ENCODE measurements around the gene NYAP2. TPM values are rescaled to one million over a fixed set of nuclear protein-coding genes. Genes with fewer than 3 reads are reported as not detected.

Gene NYAP2
- total RNA-seq, 2 experiments from 2014 or later = not detected

DNA sequence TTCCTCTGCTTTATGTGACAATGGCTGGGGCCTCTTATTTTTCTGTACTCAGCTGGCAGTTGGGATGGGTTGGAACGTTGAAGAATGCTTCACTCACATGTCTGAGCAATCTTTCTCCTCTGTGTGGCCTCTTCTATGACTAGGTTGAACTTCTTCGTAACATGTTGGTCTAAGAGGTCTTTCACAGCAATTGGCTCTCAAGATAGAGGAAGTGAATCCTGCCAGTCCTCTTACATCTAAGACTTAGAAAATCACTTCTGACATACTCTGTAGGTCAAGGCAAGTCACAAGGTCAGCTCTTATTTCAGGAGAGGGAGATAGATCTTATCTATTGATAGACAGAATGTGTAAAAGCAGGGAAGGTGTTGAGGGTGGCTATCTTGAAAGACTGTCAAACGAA lies 174.1 kb downstream of the NYAP2 start:
- Mint-ChIP-seq H3K36me3 (no peaks in the 10 kb centered on the region), H3K9me3 (peaks cover 3% of the 10 kb centered on the region), H3K4me3 (no peak overlapping the region), H3K27ac (no peak overlapping the region), H3K27me3 (peaks cover 9% of the 10 kb centered on the region), H3K4me1 (no peaks in the 10 kb centered on the region)
- POLR2A ChIA-PET = no interaction called here
- ATAC-seq (ENCODE audit: low read depth) (no peak), DNase-seq (no peak)

DNA sequence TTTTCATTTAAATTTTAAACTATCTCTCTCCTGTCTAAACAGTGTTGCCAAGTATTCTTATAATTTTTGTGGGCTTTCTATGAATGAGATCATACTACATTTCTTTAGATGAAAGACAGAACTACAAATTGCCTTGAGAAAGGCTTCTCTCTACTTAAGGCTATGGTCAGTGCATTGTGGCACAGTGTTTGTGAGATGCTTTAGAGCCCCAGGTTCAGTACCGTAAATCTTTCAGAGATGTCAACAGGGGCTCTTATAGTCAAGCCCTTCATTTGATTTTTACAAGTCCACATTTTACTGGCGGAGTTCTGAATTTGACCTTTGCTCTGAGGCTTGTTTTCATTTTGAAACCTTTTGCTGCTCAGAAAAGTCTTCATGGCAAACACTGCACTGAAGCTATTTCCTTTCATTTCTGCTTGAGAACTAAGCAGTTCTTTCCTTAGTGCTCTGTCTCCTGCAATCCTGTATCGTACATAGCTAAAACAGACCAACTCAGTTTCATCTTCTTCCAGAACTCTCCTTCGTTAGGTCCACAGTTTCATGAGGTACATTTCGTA lies 175.2 kb downstream of the NYAP2 start:
- H3K4me1 Mint-ChIP-seq = no peaks in the 10 kb centered on the region
- H3K27ac Mint-ChIP-seq = no peak overlapping the region
- peaks cover 9% of the 10 kb centered on the region for H3K27me3 Mint-ChIP-seq
- DNase-seq = no peak
- no peak for ATAC-seq (ENCODE audit: low read depth)
- peaks cover 3% of the 10 kb centered on the region for H3K9me3 Mint-ChIP-seq
- no peak overlapping the region for H3K4me3 Mint-ChIP-seq
- POLR2A ChIA-PET = no interaction called here
- no peaks in the 10 kb centered on the region for H3K36me3 Mint-ChIP-seq

DNA sequence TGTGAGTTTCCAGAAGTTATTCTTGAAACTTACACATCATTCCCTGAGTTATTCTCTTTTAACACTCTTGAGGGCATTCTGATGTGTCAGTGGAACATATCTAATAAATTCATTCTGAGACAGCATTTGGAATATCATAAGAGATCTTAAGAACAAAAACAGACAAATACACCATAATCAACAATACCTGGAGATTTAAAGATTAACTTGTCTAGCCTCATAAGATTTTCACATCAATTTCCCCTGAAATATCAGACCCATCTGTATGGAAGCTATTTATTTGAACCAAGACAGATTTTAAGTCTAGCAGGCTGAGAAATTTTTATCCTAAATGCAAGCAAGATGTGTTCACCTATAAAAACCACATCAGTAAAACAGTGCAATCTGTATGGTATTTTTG lies 181.6 kb downstream of the NYAP2 start:
- no peaks in the 10 kb centered on the region for H3K4me1 Mint-ChIP-seq
- ATAC-seq (ENCODE audit: low read depth) (no peak), DNase-seq (no peak)
- no peak overlapping the region for H3K4me3 Mint-ChIP-seq
- POLR2A ChIA-PET = no interaction called here
- no peaks in the 10 kb centered on the region for H3K9me3 Mint-ChIP-seq
- H3K36me3 Mint-ChIP-seq = no peaks in the 10 kb centered on the region
- peaks cover 4% of the 10 kb centered on the region for H3K27me3 Mint-ChIP-seq
- H3K27ac Mint-ChIP-seq = no peak overlapping the region

DNA sequence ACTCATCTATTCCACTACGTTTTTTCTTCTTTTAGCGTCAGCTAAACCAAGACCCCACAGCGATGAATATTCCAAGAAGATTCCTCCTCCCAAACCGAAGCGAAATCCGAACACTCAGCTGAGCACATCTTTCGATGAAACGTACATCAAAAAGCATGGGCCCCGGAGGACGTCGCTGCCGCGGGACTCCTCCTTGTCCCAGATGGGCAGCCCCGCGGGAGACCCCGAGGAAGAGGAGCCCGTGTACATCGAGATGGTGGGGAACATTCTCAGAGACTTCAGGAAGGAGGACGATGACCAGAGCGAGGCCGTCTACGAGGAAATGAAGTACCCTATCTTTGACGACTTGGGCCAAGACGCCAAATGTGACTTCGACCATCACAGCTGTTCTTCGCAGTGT lies 182.4 kb downstream of the NYAP2 start:
- Mint-ChIP-seq H3K27ac (no peak overlapping the region), H3K4me1 (no peaks in the 10 kb centered on the region), H3K4me3 (no peak overlapping the region), H3K27me3 (peaks cover 4% of the 10 kb centered on the region), H3K36me3 (no peaks in the 10 kb centered on the region), H3K9me3 (no peaks in the 10 kb centered on the region)
- POLR2A ChIA-PET = no interaction called here
- no peak for ATAC-seq (ENCODE audit: low read depth)
- no peak for DNase-seq

DNA sequence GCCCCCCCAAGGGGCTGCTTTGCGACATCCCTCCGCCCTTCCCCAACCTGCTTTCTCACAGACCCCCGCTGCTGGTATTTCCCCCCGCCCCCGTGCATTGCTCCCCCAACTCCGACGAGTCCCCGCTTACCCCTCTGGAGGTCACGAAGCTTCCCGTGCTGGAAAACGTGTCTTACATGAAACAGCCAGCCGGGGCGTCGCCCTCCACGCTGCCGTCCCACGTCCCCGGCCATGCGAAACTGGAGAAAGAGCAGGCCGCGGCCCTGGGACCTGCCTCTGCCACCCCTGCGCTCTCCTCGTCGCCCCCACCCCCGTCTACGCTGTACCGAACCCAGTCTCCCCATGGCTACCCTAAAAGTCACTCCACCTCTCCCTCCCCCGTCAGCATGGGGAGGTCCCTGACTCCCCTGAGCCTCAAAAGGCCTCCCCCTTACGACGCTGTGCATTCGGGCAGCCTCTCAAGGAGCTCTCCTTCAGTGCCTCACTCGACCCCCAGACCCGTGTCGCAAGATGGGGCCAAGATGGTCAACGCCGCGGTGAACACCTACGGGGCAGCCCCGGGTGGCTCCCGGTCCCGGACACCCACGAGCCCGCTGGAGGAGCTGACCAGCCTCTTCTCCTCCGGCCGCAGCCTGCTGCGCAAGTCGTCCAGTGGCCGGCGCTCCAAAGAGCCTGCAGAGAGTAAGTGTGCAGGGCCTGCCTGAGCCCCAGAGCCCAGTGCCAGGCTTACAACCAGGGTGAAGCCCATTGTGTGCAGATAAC lies 183.0 kb downstream of the NYAP2 start:
- no peak overlapping the region for H3K27ac Mint-ChIP-seq
- H3K9me3 Mint-ChIP-seq = no peaks in the 10 kb centered on the region
- H3K4me1 Mint-ChIP-seq = no peaks in the 10 kb centered on the region
- no peak for ATAC-seq (ENCODE audit: low read depth)
- POLR2A ChIA-PET = no interaction called here
- no peak for DNase-seq
- peaks cover 4% of the 10 kb centered on the region for H3K27me3 Mint-ChIP-seq
- H3K36me3 Mint-ChIP-seq = no peaks in the 10 kb centered on the region
- no peak overlapping the region for H3K4me3 Mint-ChIP-seq

DNA sequence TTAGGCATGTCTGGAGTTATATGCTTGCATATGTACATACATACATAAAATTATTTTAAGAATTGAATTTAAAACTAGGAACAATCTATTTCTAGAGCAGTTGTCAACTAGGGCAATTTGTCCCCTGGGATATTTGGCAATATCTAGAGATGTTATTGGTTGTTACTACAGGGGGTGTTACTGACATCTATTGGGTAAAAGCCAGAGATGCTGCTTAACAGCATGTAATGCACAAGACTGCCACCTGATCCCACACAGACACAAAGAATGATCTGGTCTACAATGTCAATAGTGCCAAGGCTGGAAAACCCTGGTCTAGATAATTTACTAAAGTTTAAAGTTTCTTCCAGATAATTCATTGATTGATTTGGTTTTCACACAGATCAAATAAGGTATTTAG lies 185.3 kb downstream of the NYAP2 start:
- Mint-ChIP-seq H3K9me3 (no peaks in the 10 kb centered on the region), H3K36me3 (no peaks in the 10 kb centered on the region), H3K4me3 (no peak overlapping the region), H3K27ac (no peak overlapping the region), H3K27me3 (peaks cover 4% of the 10 kb centered on the region), H3K4me1 (no peaks in the 10 kb centered on the region)
- DNase-seq (no peak), ATAC-seq (ENCODE audit: low read depth) (no peak)
- POLR2A ChIA-PET = no interaction called here

DNA sequence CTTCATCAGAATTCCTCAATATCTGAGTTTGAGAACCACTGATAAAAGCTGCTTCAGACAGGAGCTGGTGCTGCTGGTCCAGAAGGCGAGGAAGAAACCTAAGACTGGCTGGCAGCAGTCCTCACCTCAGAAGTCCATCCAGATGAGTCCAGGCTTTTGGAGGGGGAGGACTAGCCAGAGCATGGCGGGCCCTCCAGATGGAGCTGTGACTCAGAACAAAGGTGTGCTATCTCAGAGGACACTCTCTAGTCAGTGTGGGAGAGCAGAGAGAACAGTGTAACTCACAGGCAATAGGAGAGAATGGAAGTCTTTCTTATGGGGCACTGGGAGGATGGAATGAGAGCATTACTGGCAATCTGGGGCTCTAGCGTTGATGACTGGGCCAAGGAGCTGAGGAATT lies 191.4 kb downstream of the NYAP2 start:
- POLR2A ChIA-PET = no interaction called here
- Mint-ChIP-seq H3K27me3 (peaks cover 4% of the 10 kb centered on the region), H3K9me3 (no peaks in the 10 kb centered on the region), H3K36me3 (no peaks in the 10 kb centered on the region), H3K27ac (no peak overlapping the region), H3K4me1 (no peaks in the 10 kb centered on the region), H3K4me3 (no peak overlapping the region)
- ATAC-seq (ENCODE audit: low read depth) (no peak), DNase-seq (no peak)

DNA sequence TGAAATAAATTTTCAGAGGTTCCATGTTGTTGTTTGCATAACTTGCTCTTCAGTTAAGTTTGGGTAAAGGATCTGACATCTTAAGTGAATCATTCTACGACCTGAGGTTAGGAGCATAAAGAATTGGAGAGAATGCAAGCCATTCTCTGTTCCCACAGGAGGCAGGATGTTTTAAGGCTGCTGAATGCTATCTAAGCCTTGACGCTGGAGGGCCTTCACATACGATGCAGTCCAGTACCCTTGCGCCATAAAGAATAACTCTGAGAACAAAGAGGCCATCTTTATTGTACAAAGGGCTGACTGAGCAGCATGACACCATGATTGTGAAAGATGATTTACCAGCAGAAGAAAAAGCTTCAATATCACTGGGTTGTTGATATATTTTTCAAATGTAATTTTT lies 198.4 kb downstream of the NYAP2 start:
- DNase-seq (no peak), ATAC-seq (ENCODE audit: low read depth) (no peak)
- no peaks in the 10 kb centered on the region for H3K4me1 Mint-ChIP-seq
- no peaks in the 10 kb centered on the region for H3K36me3 Mint-ChIP-seq
- H3K27ac Mint-ChIP-seq = no peak overlapping the region
- H3K27me3 Mint-ChIP-seq = no peaks in the 10 kb centered on the region
- H3K9me3 Mint-ChIP-seq = peaks cover 1% of the 10 kb centered on the region
- H3K4me3 Mint-ChIP-seq = no peak overlapping the region
- POLR2A ChIA-PET = no interaction called here

DNA sequence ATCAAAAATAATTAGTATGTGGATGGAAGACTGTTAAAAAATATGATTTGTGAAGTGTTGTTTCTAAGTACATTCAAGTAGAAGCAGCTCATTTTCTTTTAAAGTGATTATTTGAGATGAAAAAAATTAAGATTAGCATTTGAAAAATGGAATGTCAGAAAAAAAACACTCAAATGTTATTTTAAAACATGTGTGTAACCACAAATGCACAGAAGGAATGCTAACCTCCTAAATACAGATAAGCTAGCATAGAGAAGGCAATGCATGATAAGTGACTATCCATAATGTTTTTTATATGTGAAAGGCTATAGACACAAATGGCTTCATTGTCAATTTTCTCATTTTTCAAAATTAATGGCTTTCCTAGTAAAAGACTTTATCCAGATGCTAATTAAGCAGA lies 198.9 kb downstream of the NYAP2 start:
- DNase-seq (no peak), ATAC-seq (ENCODE audit: low read depth) (no peak)
- H3K27ac Mint-ChIP-seq = no peak overlapping the region
- no peaks in the 10 kb centered on the region for H3K36me3 Mint-ChIP-seq
- POLR2A ChIA-PET = no interaction called here
- H3K4me3 Mint-ChIP-seq = no peak overlapping the region
- H3K9me3 Mint-ChIP-seq = peaks cover 1% of the 10 kb centered on the region
- no peaks in the 10 kb centered on the region for H3K4me1 Mint-ChIP-seq
- H3K27me3 Mint-ChIP-seq = no peaks in the 10 kb centered on the region

DNA sequence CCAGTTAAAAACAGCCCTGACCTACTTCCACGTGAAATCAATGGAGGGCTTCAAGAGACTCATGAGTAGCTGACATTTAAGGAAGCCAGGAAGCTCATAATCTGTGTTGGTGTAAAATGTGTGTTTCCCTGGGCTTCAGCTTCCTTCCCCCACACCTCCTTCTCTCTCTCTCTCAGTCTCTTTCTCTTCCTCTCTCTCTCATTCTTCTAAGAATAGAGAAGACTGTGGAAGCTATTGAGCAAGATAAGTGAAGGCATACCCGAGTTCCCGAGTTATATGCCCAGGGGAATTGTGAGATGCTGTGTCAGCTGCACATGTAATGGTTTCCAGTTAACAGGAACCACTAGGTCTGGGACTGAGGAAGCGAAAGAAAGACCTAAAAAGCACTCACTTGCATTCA lies 199.4 kb downstream of the NYAP2 start:
- Mint-ChIP-seq H3K27ac (no peak overlapping the region), H3K4me3 (no peak overlapping the region), H3K27me3 (peaks cover 2% of the 10 kb centered on the region), H3K9me3 (peaks cover 1% of the 10 kb centered on the region), H3K36me3 (no peaks in the 10 kb centered on the region), H3K4me1 (no peaks in the 10 kb centered on the region)
- no peak for DNase-seq
- POLR2A ChIA-PET = no interaction called here
- no peak for ATAC-seq (ENCODE audit: low read depth)

DNA sequence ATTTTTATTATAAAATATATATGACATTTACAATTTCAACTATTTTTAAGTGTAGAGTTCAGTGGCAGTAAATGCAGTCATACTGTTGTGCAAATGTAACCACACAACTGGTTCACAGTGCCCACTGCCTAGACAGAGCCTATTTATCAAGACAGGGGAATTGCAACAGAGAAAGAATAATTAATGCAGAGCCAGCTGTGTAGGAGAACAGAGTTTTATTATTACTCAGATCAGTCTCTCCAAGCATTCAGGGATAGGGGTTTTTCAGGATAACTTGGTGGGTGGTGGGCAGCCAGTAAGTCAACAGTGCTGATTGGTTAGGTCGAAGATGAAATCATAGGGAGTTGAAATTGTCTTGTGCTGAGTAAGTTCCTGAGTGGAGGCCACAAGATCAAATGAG lies 200.3 kb downstream of the NYAP2 start:
- ATAC-seq (ENCODE audit: low read depth) (no peak), DNase-seq (no peak)
- Mint-ChIP-seq H3K9me3 (peaks cover 1% of the 10 kb centered on the region), H3K4me1 (no peaks in the 10 kb centered on the region), H3K27me3 (peaks cover 2% of the 10 kb centered on the region), H3K36me3 (no peaks in the 10 kb centered on the region), H3K27ac (no peak overlapping the region), H3K4me3 (no peak overlapping the region)
- POLR2A ChIA-PET = no interaction called here

DNA sequence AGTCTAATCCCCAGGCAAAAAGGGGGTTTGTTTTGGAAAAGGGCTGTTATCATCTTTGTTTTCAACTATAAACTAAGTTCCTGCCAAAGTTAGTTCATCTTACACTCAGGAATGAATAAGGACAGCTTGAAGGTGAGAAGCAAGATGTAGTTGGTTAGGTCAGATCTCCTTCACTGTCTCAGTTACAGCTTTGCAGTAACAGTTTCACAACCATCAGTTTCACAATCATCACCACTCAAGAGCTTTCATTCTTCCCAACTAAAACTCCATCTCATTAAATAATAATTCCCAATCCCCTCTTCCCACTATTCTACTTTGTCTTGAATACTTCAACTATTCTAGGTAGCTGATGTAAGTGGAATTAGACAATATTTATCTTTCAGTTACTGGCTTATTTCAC lies 200.9 kb downstream of the NYAP2 start:
- Mint-ChIP-seq H3K4me3 (no peak overlapping the region), H3K27ac (no peak overlapping the region), H3K4me1 (no peaks in the 10 kb centered on the region), H3K36me3 (no peaks in the 10 kb centered on the region), H3K27me3 (peaks cover 2% of the 10 kb centered on the region), H3K9me3 (peaks cover 1% of the 10 kb centered on the region)
- DNase-seq = no peak
- ATAC-seq (ENCODE audit: low read depth) = no peak
- POLR2A ChIA-PET = no interaction called here

DNA sequence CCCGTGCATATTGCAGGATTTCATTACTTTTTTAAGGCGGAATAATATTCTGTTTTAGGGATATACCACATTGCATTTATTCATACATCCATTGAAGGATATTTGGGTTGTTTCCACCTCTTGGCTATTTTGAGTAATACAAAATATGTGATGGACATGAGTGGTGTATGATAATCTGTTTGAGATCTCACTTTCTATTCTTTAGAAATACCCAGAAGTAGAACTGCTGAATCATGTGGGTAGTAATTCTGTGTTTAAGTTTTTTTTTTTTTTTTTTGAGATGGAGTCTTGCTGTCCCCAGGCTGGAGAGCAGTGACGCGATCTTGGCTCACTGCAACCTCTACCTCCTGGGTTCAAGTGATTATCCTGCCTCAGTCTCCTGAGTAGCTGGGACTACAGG lies 201.4 kb downstream of the NYAP2 start:
- DNase-seq (no peak), ATAC-seq (ENCODE audit: low read depth) (no peak)
- Mint-ChIP-seq H3K27me3 (peaks cover 2% of the 10 kb centered on the region), H3K36me3 (no peaks in the 10 kb centered on the region), H3K4me1 (no peaks in the 10 kb centered on the region), H3K27ac (no peak overlapping the region), H3K4me3 (no peak overlapping the region), H3K9me3 (peaks cover 1% of the 10 kb centered on the region)
- POLR2A ChIA-PET = no interaction called here

DNA sequence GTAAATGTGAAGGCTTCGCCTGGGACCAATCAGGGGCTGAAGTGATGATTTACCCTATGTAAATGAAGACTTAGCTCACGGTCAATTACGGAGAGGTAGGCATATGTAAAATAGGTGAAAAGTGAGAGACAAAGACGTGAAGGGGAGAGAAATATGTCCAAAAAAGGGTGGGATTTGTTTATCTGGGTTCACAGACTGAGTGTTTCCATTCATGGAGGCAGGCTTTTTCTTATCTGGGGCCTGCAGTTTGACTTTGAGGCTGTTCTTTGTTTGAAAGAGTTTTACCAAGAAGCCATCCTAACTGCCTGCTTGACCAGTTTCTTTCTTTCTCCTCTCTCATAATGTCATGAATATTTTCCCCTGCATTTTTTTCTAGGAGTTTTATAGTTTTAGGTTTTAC lies 202.7 kb downstream of the NYAP2 start:
- Mint-ChIP-seq H3K9me3 (peaks cover 1% of the 10 kb centered on the region), H3K27me3 (peaks cover 2% of the 10 kb centered on the region), H3K27ac (no peak overlapping the region), H3K4me1 (no peaks in the 10 kb centered on the region), H3K36me3 (no peaks in the 10 kb centered on the region), H3K4me3 (no peak overlapping the region)
- ATAC-seq (ENCODE audit: low read depth) = no peak
- POLR2A ChIA-PET = no interaction called here
- no peak for DNase-seq

DNA sequence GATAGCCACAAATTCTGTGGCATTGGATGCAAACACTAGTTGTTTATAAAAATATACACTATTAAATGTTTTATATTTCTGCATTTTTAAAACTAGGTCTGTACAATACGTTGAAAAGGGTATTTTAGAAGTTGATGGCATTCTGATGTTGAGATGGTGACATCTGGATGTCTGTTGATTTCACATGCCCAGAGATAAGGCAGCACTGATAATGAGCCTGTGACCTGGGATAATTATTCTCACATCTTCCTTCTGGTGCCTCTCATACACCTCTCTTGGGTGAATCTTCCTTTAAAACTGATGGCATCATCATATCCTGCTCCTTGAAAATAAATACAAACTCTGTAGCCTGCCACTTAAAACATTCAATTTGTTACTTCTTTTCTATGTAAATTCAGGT lies 208.6 kb downstream of the NYAP2 start:
- POLR2A ChIA-PET = no interaction called here
- H3K4me3 Mint-ChIP-seq = no peak overlapping the region
- DNase-seq = no peak
- no peaks in the 10 kb centered on the region for H3K36me3 Mint-ChIP-seq
- H3K27ac Mint-ChIP-seq = no peak overlapping the region
- H3K4me1 Mint-ChIP-seq = no peaks in the 10 kb centered on the region
- H3K9me3 Mint-ChIP-seq = no peaks in the 10 kb centered on the region
- ATAC-seq (ENCODE audit: low read depth) = no peak
- H3K27me3 Mint-ChIP-seq = peaks cover 4% of the 10 kb centered on the region
